RWPE1 (cell line): ENCODE data around the gene IFNL2.

Experiments
- CTCF ChIA-PET: fragments of 350-600 bp; sonication (Branson Sonifier 250); formaldehyde crosslinking; extraction: SDS; loops from one replicate; lab custom pipeline; 2021; lab: Yijun Ruan, JAX
- POLR2A ChIA-PET: fragments of 400-600 bp; formaldehyde crosslinking; extraction: SDS; loops from one replicate; lab custom pipeline; 2020; ENCODE audit warnings: antibody characterized with exemption; ENCODE audit not compliant: low non-redundant PET; lab: Yijun Ruan, JAX
- DNase-seq: peaks from one replicate; pipeline ENCODE4 v3.0.0; 2012; ENCODE audit warnings: low spot score
- H3K27ac ChIP-seq: fragments of 450-650 bp; 2 replicates; pipeline ENCODE4 v1.5.1; 2017
- TF ChIP-seq, protein P1 (sequence below): fragments of 450-650 bp; conservative IDR thresholded peaks from 2 replicates; pipeline ENCODE4 v1.5.1; 2017; ENCODE audit warnings: low read depth, mild to moderate bottlenecking

The IFNL2 gene

DNA sequence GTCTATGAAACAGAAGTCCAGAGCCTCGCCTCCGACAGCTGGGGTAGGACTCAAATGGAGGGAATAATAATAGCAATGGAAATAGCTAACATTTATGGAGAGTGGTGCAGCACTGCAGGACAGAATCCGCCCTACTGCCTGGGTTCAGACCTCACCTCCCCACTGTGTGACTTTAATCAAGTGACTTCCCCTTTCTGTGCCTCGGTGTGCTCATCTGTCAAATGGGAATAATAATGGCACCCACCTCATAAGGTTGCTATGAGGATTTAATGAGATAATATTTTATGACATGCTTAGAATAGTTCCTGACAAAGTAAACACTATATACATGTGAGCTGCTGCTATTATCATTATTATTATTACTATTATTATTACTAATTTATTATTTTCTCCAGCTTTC, 49.3 kb downstream of the IFNL2 start:
- ChIA-PET CTCF (no interaction called here), POLR2A (no interaction called here)
- H3K27ac ChIP-seq: no peak overlapping the region
- TF ChIP-seq, protein P1, sequence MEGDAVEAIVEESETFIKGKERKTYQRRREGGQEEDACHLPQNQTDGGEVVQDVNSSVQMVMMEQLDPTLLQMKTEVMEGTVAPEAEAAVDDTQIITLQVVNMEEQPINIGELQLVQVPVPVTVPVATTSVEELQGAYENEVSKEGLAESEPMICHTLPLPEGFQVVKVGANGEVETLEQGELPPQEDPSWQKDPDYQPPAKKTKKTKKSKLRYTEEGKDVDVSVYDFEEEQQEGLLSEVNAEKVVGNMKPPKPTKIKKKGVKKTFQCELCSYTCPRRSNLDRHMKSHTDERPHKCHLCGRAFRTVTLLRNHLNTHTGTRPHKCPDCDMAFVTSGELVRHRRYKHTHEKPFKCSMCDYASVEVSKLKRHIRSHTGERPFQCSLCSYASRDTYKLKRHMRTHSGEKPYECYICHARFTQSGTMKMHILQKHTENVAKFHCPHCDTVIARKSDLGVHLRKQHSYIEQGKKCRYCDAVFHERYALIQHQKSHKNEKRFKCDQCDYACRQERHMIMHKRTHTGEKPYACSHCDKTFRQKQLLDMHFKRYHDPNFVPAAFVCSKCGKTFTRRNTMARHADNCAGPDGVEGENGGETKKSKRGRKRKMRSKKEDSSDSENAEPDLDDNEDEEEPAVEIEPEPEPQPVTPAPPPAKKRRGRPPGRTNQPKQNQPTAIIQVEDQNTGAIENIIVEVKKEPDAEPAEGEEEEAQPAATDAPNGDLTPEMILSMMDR: no peak
- no peak for DNase-seq

DNA sequence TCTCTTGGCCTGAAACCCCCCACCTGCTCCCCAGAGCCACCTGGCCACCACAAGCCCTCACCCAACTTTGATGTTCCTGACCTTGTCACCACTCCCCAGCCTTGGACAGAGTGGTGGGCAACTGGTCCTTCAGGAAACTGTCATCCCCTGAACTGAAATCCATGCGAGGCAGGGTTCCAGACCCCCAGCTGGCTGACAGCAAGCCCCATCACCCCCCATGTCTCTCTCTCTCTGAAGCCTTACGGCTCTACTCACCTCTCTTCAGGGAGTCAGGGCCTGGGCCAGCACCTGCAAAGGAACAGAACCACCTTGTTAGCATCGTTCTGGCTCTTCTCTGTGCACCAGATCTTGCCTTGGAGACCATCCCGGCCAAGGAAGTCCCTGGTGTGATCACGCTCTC, 49.9 kb downstream of the IFNL2 start:
- CTCF ChIA-PET: no interaction called here
- H3K27ac ChIP-seq: no peak overlapping the region
- POLR2A ChIA-PET: no interaction called here
- TF ChIP-seq, protein P1: no peak
- DNase-seq: no peak

DNA sequence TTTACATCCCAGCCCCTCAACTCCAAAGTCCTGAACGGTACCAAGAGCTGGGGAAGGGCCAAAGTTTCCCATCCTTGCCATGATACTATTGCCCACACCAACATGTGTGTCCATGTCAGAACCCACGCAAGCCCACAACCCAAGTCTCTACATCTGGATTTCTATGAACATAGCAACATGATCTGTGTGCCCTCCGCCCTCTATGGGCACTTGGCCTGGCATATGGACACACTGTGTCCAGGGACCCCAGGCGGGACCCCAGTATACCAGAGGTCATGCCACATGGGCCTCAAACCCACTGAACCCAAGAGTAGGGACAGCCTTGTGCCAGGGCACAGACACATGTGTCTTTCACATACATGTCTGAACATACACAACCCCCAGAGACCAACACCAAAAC, 50.5 kb downstream of the IFNL2 start:
- ChIA-PET POLR2A (no interaction called here), CTCF (no interaction called here)
- TF ChIP-seq, protein P1: no peak

DNA sequence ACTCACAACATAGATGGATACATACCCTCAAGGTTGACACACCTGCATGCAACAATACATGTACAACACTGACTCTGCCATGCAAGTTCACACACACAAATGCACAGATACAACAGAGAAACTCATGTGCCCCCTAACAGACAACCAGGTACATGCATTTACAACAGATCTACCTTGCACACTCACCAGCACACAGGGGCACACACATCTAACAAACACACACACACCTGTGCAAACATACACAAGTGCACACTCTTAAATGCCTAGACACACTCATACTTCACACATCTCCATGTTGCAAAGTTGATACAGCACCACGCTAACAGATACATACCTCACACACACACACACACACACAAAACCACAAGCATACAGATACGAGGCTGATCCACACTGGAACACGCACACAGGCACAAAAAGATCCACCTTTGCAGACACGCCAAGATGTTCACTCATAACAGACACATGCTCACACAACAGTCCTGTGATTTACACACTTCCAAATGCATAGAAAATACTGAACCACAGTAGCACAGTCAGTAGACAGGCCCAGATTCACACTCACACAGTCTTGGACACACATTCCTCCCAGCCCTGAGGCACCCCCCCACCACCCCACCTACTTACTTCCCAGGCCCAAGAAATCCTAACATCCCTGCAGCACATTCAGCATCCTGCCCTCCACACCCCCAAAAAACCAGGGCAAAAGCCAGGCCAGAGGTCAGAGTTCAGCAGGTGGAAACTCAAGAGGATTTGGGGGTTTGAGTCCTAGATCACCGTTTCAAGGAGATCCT, 51.1 kb downstream of the IFNL2 start:
- POLR2A ChIA-PET: no interaction called here
- DNase-seq: no peak
- no peak overlapping the region for H3K27ac ChIP-seq
- TF ChIP-seq, protein P1: no peak
- CTCF ChIA-PET: no interaction called here

More for the DNA sequence above, 50.5 kb downstream of the IFNL2 start:
- no peak for DNase-seq
- H3K27ac ChIP-seq: no peak overlapping the region
